Measurements from ENCODE around the gene TM6SF1. TPM values are rescaled to one million over a fixed set of nuclear protein-coding genes. Genes with fewer than 3 reads are reported as not detected.

The TM6SF1 gene
- total RNA-seq, 1 donor from 2014 or later: not detected

- Mint-ChIP-seq H3K4me1 (ENCODE audit: low read depth) (no peaks in the 10 kb centered on the region), H3K27ac (no peak overlapping the region), H3K9me3 (ENCODE audit: low read depth) (peaks cover 4% of the 10 kb centered on the region), H3K36me3 (ENCODE audit: insufficient read depth) (no peaks in the 10 kb centered on the region), H3K4me3 (ENCODE audit: low read depth) (no peak overlapping the region), H3K27me3 (peaks cover 20% of the 10 kb centered on the region)
- DNase-seq (ENCODE audit: low spot score, unreplicated experiment): no peak
- no peak for TF ChIP-seq CTCF (IDR thresholded peaks at IDR 0.05; ENCODE audit: unreplicated experiment)
These were observed 15.0 kb upstream of the TM6SF1 start for GRCh38 chr15:83092309-83092976.

GRCh38 chr15:83094583-83094982 lies 12.9 kb upstream of the TM6SF1 start:
- Mint-ChIP-seq H3K27ac (no peak overlapping the region), H3K4me1 (ENCODE audit: low read depth) (no peaks in the 10 kb centered on the region), H3K4me3 (ENCODE audit: low read depth) (no peak overlapping the region), H3K9me3 (ENCODE audit: low read depth) (peaks cover 4% of the 10 kb centered on the region), H3K36me3 (ENCODE audit: insufficient read depth) (no peaks in the 10 kb centered on the region), H3K27me3 (peaks cover 22% of the 10 kb centered on the region)
- no peak for TF ChIP-seq CTCF (IDR thresholded peaks at IDR 0.05; ENCODE audit: unreplicated experiment)
- DNase-seq (ENCODE audit: low spot score, unreplicated experiment): no peak

- DNase-seq (ENCODE audit: low spot score, unreplicated experiment): no peak
These were observed 9.4 kb upstream of the TM6SF1 start for GRCh38 chr15:83098079-83098478.

GRCh38 chr15:83099290-83099689 lies 8.2 kb upstream of the TM6SF1 start:
- Mint-ChIP-seq H3K4me3 (ENCODE audit: low read depth) (no peak overlapping the region), H3K27me3 (peaks cover 35% of the 10 kb centered on the region), H3K9me3 (ENCODE audit: low read depth) (peaks cover 4% of the 10 kb centered on the region), H3K4me1 (ENCODE audit: low read depth) (no peaks in the 10 kb centered on the region), H3K36me3 (ENCODE audit: insufficient read depth) (no peaks in the 10 kb centered on the region), H3K27ac (no peak overlapping the region)
- DNase-seq (ENCODE audit: low spot score, unreplicated experiment): no peak
- TF ChIP-seq CTCF (IDR thresholded peaks at IDR 0.05; ENCODE audit: unreplicated experiment): no peak

More at GRCh38 chr15:83098079-83098478, 9.4 kb upstream of the TM6SF1 start:
- Mint-ChIP-seq H3K36me3 (ENCODE audit: insufficient read depth) (no peaks in the 10 kb centered on the region), H3K4me1 (ENCODE audit: low read depth) (no peaks in the 10 kb centered on the region), H3K4me3 (ENCODE audit: low read depth) (no peak overlapping the region), H3K27me3 (peaks cover 29% of the 10 kb centered on the region), H3K9me3 (ENCODE audit: low read depth) (peaks cover 4% of the 10 kb centered on the region), H3K27ac (no peak overlapping the region)
- TF ChIP-seq CTCF (IDR thresholded peaks at IDR 0.05; ENCODE audit: unreplicated experiment): no peak

- DNase-seq (ENCODE audit: low spot score, unreplicated experiment): no peak
- TF ChIP-seq CTCF (IDR thresholded peaks at IDR 0.05; ENCODE audit: unreplicated experiment): no peak
- Mint-ChIP-seq H3K27ac (no peak overlapping the region), H3K9me3 (ENCODE audit: low read depth) (peaks cover 4% of the 10 kb centered on the region), H3K4me1 (ENCODE audit: low read depth) (no peaks in the 10 kb centered on the region), H3K27me3 (peaks cover 41% of the 10 kb centered on the region), H3K4me3 (ENCODE audit: low read depth) (no peak overlapping the region), H3K36me3 (ENCODE audit: insufficient read depth) (no peaks in the 10 kb centered on the region)
These were observed 7.3 kb upstream of the TM6SF1 start for GRCh38 chr15:83100097-83100646.
